GM21825 (cell line): ENCODE measurements around the gene MYBPC3.

ENCODE experiments used
- ATAC-seq: cut with Tn5 transposase; IDR thresholded peaks from one replicate; pipeline ENCODE4 v1.9.1; 2021; ENCODE audit warnings: mild to moderate bottlenecking, moderate library complexity; ENCODE audit not compliant: unreplicated experiment

MYBPC3 gene

DNA sequence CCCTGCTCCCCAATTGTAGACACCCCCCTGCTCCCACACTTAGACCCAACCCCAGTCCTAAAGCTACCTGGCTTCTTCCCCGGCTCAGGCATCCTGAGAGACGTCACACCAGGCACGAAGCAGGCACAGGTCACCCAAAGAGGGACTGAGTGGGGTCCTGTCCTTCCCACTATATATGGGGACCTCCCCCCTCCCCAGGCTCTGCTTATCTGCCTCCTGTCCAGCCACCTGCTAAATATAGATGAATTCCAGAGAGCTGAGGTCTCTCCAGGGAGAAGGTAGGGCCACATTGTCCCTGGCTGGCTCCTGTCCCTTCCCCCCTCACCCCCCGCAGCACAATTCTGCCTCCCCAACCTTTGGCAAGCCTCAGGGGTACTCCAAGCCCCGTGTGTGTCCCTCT lies at the start of gene MYBPC3:
Gene MYBPC3 (minus strand): TSS at position 147 of the 400 bp plus-strand sequence. CDS start 55 bp downstream, at position 92.
- ATAC-seq, result no peak

DNA sequence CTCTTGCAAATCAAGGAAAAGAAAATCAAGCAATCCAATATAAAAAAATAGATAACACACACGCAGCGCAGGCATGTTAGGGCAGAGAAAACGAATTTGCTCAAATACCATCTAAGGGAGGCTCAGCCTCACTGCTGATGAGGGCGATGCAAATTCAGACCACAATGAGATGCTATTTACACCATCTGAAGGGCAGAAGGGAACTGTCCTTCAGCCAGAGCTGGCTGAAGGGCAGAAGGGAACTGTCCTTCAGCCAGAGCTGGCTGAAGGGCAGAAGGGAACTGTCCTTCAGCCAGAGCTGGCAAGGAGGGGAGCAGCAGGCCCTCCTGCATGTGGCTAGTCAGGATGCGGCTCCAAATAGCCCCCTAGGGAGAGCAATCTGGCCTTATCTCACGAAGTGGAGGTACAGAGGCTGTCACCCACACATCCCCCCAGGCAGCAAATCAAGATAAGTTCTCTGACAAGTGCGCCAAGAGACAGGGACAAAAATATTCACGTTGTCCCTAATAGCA lies 48.3 kb upstream of the MYBPC3 start:
- peak; percentile 53 for ATAC-seq

DNA sequence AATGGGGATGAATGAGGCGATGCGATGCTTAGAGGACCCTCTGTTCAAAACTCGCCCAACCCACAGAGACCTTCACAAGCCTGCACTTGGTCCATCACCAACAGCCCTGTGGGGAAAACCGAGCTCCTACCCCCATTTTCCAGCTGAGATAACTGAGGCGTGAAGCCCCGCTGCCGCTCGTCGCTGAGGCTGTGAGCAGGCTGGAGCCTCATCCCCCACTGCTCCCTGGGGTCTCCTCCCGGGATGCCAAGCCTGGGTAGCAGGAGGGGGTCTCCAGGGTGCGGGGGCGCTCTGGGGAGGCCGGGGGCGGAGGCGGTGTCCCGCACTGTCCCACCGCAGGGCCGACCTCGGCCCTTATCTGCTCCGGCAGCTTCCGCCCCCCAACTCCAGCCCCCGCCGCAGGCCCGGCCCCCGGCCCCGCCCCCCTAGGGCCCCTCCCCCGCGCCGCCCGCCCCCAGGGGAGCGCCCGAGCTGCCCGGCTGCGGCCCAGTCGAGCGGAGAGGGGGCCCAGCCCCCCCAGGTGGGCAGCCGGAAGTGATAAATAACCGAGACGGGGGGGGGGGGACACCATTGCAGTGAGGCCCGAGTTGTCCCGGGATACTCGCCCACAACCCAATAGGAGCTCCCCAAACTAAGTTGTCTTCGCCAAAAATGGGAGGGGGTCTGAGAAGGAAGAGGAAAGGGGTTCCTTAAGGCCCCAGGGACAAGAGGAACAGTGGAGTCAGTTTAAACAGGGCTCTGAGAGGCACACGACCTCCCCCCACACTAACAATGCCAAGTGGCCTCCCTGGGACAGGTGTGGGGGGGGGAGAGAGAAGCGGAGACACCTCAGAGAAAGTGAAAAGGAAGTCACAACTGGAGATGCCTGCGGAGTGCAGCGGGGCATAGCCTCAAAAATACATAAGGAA lies 47.6 kb upstream of the MYBPC3 start:
- ATAC-seq, result peak; percentile 38

DNA sequence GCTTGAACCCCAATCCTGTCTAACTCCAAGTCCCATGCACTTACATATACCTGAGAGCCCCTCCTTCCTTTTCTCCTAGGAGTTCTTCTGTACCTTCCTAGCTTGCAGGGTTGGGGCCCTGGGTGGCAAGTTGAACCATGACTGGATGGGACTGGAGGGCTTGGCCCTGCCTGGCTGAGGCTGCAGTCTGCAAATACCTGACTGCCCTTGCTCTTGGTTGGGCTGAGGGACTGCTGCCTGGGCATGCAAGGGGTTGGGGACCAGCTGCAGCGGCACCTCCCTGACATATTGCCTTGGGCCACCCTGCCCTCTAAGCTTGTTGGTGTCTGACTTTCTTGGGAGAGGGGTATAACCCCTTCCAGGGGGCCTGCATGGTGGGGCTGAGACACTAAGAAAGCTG lies 46.0 kb upstream of the MYBPC3 start:
- ATAC-seq, result no peak

DNA sequence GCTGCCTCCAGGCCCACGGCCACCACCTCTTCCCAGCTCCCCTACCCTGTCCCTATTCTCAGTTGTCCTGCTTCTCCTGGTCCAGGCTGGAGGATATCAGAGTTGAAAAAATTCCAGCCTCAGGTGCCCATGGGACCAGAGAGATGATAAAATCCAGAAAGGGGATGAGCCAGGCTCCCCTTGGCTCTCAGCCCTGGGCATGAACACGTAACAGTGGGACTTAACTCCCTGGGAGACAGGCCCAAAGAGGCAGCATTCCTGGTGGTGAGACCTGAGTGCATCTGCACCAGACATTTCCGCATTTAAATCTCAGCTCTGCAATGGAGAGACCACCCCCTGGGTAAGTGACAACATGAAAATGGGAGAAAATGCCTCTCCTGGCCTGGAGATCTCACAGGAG lies 45.5 kb upstream of the MYBPC3 start:
- ATAC-seq, result no peak

DNA sequence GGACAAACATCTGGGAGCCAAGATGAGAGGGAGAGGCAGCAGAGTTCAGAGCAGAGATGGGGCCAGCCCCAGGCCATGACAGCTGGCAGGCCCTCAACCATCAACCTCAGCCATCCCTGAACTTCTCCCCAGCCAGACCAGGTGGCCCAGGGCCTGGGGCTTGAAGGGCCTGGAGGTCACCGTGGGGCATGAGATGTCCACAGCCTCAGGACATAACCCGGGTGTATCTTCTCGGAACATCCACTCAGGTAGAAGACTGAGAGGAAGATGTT lies 43.5 kb upstream of the MYBPC3 start:
- ATAC-seq, result no peak

DNA sequence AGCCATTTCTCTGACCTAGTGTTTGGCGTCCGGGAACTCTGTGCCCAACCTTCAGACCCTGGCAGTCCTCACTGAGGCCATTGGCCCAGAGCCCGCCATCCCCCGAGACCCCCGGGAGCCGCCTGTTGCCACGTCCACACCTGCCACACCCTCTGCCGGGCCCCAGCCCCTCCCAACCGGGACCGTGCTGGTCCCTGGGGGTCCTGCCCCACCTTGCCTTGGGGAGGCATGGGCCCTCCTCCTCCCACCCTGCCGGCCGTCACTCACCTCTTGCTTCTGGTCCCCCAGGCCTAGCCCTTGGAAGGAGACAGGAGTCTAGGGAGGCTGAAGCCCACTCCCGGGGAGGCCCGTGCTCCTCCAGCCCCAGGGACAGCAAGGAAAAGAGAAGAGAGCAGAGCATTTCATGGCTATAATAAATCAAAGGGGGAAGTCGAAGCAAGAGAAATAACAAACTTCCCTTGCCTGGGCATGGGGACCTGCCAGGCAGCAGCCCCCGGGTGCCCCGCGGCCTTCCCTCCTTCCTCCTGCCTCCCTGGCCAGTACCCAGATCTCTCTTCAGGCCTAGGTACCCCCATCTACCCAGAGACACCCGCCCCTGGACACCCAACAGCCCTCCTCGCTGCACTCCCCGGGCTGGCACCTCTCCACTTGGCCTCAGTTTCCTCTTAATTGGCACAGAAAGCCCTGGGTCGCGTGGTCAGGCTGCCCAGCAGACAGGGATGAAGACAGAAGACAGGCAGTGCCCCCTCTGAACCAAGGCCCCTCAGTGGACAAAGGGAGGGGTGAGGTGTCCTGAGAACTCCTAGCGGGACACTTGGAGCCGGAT lies 42.9 kb upstream of the MYBPC3 start:
- ATAC-seq, result no peak

DNA sequence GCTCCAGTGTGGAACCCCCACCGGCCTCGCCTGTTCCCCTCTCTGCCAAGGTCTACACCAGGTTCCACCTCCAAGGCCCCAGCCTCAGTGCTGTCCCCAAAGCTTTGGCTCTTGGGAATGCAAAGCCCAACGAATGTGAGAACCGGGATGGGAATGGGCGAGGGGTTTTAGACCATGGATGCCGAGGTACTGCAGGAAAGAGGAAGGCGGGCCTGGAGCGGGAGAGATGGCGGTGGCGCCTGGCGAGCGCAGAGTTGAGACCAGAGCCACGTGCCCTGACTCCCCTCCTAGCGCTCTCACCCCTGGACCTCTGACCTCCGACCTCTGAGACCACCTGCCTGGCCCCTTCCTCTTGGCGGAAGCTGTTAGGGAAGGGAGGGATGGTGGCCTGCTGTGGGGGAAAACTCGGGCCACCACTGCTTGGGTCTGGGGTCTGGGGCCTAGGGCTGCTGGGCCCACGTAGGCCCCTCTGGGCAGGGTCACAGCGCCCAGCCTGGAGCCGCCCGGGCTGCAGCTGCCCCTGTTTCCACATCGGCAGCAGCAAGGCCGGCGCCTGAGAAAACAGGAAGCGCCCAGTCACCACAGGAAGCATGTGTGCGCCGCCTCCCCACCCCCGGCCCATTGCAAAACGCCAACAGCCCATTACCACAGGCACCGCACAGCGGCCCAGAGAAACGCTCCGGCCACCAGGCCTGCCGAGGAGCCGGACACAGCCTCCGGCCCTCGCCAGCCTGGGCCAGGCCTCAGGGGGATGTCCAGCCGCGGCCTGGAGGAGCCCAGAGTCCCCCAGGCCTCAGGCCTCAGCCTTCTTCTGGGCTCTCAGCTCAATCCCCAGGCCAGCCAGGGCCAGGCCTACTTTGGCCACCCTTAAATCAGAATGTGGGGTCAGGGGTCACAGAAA lies 42.1 kb upstream of the MYBPC3 start:
- ATAC-seq, result peak; percentile 53

DNA sequence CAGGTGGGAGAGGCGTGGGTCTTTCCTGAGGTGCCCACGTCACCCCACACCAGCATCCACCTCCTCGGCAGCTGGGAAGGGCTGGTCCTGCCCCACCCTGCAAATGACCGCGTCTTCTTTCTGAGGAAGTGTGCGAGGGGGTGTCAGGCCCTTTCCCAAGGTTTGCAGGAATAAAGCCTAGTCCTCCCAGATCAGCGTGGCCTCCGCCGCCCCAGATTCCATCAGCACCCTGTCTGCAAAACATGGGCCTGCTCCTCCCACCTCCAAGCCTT lies 41.5 kb upstream of the MYBPC3 start:
- no peak for ATAC-seq

DNA sequence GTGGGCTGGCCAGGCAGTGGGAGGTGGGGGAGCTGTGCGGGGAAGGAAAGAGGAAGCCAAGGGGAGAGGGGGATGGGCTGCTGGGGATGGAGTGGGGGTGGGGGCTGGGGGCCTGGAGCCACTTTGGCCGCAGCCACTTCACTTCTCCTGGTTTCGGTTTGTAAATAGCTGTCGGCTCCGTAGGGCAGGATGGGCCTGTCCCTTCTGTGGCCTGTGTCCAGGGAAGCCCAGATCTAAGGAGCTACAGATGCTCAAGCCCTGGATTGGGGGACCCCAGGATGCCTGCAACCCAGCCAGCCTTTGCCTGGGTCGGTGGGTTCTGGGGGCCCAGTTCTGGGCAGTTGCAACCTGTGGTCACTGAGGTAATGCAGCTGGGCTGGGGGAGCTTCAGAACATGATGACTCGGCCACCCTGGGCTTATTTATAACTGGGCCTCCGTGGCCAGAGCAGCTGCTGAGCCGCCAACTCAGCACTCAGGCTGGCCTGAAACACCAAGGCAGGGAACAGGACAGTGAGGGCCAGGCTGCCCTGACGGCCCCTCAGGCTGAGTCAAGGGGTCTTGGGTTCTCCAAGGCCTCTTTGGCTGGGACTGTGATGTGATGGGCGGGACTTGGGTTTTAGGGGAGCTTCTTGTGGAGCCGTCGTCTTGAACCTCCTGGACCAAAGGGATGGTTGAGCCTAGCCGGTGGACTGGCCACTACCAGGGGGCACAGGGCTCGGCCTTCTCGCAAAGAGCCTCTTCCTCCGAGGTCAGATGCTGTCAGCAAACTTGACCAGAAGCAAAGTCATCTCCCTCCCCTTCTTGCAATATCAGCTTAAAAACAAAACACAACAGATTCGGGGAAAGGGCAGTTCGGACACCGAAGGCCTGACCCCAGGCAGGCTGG lies 40.9 kb upstream of the MYBPC3 start:
- ATAC-seq, result no peak

DNA sequence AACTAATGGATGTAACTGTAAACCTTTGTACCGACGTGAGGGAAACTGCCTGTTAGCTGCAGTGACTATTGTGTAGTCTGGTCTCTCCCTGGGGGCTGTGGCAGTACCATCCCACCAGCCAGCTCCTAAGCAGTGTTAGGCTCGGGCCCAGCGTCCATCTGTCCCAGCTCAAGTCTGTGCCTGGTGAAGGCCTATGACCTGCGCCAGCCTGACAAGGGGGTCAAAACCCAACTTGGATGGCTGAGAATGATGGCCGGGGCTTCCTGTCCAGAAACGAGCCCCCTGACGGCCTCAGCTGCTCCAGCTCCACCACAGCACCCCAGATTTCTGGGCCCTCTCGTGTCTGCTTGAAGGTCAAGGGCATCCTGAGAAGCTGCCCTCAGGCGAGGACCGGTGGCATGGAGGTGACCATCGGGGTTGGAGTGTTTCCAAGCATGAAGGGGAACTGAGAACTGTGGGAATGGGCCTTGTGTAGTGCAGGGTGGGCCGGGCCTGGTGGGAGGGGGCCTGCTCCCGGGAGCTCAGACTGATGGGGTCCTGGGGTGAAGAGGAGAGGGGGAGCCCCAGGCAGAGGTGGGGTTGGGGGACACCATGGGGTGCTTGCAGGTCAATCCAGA lies 40.2 kb upstream of the MYBPC3 start:
- no peak for ATAC-seq

DNA sequence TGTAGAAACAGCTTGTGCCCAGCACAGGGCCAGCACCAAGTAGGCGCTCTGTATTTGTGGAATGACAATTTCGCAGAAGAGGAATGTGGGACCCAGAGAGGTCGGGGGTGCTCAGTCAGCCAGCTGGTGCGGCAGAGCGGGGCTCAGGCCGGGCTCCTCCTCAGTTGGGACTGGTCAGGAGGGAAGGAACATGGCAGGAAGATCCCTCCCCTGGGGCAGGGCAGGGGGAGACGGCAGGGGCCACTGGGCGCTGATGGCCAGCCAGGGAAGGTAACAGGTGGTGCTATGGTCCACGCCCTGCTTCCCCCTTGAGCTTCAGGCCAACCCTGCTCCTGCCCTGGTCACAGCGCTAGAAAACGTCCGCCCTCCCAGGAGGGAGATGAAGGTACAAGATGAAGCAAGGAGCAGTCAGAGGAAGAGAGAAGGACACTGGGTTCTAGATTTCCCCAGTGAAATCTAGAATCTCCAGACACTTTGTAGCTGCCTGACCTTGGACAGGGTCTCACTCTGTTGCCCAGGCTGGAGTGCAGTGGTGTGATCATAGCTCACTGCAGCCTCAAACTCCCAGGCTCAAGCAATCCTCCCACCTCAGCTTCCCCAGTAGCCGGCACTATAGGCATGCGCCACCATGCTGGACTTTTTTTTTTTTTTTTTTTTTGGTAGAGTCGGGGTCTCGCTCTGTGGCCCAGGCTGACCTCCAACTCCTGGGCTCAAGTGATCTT lies 39.4 kb upstream of the MYBPC3 start:
- no peak for ATAC-seq

DNA sequence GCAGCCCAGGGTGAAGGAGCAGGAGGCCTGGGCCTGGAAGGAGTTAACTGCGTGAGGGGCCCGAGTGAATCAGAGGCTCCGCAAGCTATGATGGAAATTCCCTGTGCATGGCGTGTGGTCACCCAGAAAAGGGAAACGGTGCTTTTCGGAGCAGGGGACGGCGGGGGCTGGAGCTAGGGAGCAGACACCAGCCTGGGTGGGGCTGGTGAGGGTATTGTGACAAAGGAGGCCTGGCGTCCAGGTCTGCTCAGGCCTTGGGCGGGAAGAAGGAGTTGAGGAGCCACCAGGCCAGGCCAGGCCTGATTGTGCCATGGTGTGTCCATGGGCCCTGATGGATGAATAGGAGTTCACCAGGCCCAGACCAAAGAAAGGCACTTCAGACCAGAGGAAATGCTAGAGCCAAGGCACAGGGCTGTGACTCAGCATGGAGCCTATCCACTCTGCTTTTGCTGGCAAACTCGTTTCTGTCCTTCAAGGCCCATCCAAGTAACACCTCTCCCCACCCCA lies 38.6 kb upstream of the MYBPC3 start:
- no peak for ATAC-seq

DNA sequence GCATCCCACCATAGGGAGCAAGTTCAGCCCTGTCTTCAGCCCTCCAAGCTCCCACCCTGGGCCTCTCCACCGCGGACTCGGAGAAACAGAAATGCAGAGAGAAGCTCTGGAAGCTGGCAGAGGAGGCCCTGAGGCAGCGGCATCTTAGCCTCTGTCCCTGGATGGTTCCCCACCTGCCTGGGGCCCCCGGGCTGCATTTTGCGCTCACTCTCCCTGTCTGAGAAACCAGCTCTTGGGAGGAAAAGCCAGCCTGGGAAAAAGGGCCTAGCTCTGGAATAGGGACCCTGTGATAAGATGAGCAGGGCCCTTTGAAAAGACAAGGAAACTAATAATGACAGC lies 37.9 kb upstream of the MYBPC3 start:
- no peak for ATAC-seq

DNA sequence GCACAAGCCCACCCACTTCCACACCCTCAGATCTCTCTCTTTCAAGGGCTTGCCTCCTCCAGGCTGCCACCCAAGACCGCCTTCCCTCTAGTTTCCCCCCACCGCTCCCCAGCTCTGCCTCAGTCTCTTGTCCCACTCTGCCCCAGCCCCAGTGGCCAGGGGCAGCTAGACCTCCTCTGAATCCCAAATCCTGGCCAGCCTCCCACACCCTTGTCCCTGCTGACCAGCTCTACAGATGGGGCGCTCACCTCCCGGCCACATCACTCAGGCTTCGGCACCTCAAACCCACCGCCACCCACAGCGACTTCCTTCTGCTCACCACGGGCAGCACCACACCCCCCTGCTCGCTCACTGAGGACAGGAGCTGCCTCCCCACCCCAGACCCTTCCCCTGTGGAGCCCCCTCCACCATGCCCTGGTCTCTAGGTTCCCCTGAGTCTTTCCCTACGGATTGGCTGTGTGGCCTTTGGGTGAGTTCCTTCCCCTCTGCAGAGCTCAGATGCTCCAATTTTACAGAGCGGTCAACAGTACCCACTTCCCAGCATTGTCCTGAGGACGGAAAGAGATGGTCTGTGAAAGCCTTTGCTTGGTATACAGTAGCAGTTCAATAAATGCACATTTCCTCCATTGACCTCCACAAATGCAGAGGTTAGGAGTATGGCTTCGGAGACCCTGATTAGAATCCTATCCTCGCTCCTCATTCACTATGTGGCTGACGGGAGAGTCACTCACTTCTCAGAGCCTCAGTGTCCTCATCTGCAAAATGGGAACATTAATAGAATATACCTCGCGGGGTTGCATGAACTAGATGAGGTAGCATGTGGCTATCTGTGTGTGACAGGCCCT lies 37.3 kb upstream of the MYBPC3 start:
- ATAC-seq, result no peak

DNA sequence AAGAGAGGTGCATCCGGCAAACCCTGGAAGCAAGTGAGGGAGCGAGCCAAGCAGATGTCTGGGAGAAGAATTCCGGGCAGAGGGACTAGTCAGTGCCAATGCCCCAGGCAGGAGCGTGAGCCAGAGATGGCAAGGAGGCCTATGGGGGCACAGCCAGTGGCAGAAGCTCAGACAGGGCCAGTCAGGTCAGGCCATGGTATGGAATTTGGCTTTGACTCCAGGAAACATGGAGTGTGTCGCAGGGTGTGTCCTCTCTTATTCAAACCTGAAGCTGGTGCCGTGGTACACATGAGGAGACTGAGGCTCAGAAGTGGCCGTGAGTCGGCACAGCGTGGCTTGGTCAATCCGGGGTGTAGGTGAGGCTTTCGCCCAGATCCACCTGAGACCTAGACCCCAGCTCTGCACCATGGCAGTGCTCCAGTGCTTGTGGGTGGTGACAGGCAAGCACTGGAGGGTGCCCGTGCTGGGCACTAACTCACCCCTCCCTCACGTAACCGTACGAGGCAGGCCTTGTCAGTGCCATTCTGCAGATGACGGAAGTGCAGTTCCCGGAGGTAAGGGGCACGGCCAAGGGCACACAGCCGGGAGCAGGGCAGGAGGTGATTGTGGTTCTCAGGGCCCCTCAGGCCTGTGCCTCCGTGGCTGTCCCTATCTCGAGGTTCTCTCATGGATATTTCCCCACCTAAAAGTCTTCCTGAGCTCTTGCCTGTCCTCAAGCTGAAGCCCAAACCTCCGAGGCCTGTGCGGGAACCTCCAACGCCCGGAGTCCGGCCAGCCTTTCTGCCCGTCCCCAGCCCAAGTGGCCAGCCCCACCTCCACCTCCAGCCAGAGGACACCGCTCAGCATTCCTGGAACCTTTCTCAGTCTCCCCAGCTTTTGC lies 36.4 kb upstream of the MYBPC3 start:
- no peak for ATAC-seq
